ENCODE measurements around the gene AGBL2. TPM values are rescaled to one million over a fixed set of nuclear protein-coding genes. Genes with fewer than 3 reads are reported as not detected.

Gene AGBL2
- total and polyA plus RNA-seq, 10 donors, result 1.1 to 5.1 (median 2.4) TPM

DNA sequence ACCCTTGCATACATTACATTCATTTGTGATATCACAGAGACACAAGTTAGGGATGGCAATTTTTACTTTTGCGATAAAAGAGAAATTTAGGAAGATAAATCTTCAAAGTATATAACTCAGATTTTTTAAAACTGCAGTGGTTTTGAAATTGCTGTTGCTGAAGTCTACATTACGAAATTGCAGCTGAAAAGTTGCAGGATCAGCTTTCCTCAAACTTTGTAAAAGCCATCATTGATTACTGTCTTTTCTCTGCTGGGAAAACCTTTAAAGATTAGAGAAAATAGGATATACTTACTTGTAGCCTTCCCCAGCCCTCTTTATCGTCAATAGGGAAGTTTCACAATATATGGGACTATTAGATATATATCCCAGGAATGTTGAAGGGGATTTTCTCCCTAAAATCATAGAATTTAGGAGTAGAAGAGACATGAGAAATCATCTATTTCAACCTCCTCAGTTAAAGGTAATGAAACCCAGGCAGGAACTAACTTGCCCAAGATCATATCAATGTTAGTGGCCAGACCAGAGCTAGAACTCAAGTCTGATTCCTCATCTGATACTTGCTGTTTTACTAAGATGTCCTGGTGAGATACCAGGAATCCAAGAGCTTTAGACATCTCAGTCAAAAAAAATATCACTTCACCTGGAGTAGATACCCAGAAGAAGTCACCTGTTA is 10.4 kb upstream of the AGBL2 start:
- H3K27ac ChIP-seq, result no peak overlapping the region
- WGBS, 5 donors, result 65 to 92% (median 78%) methylated on average over 3 of the region's 3 CpGs
- H3K4me3 ChIP-seq, result no peak overlapping the region
- H3K36me3 ChIP-seq, result peaks cover 0 to 100% (median 96%) of the 10 kb centered on the region in 6 donors
- TF ChIP-seq CTCF (IDR thresholded peaks at IDR 0.05 in 8 of 11, conservative IDR thresholded peaks at IDR 0.05 in 3 of 11) (no peak), POLR2A (IDR thresholded peaks at IDR 0.05) (no peak)
- intact Hi-C loops (cut with DNase I; ENCODE audit: low total_unique reads), result no loop called here
- no peaks in the 10 kb centered on the region for H3K9me3 ChIP-seq
- no peaks in the 10 kb centered on the region for H3K27me3 ChIP-seq (replicated peaks in 1 of 7)
- DNase-seq, result no peak
- H3K4me1 ChIP-seq, result peaks cover 0 to 11% (median 0%) of the 10 kb centered on the region in 6 donors

DNA sequence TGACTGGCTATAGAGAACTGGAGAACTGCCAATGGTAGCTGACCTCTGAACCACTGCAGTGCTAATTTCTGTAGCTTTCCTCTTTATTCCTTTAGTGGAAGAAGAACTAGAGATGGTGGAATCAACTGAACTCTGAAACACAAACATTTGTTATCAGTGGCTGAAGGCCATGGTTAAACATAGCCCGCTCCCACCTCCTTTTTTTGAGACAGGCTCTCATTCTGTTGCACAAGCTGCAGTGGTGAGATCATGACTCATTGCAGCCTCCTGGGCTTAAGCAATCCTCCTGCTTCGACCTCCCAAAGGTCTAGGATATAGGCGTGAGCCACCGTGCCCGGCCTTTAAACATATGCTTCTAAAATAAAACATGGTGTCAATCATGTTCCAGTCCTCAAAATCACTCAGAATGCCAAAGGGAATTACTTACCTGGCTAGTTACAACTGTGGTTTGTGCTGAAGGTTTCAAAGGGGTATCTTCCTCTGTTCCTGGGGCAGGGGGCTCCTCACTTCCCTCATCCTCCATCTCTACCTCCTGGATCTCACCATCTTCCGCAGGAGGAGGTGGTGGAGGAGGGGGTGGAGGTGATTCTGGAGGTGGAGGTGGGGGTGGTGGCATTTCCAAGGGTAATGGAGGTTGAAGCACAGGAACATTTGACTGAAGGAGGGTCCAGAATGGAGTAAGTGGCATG is 9.0 kb upstream of the AGBL2 start:
- intact Hi-C loops (cut with DNase I; ENCODE audit: low total_unique reads), result no loop called here
- no peak for DNase-seq
- TF ChIP-seq CTCF (IDR thresholded peaks at IDR 0.05 in 8 of 11, conservative IDR thresholded peaks at IDR 0.05 in 3 of 11) (no peak), POLR2A (IDR thresholded peaks at IDR 0.05) (no peak), POLR2AphosphoS5 (IDR thresholded peaks at IDR 0.05) (peak in 1 of 3 donors; percentile 7)

GRCh38 chr11:47723041-47723440 is 7.9 kb upstream of the AGBL2 start:
- no peak overlapping the region for H3K4me3 ChIP-seq
- intact Hi-C loops (cut with DNase I; ENCODE audit: low total_unique reads), result no loop called here
- no peaks in the 10 kb centered on the region for H3K27me3 ChIP-seq (replicated peaks in 1 of 7)
- 94 to 97% (median 97%) methylated on average over 3 of the region's 3 CpGs for WGBS, 5 donors
- peaks cover 0 to 11% (median 0%) of the 10 kb centered on the region in 6 donors for H3K4me1 ChIP-seq
- no peak overlapping the region for H3K27ac ChIP-seq
- TF ChIP-seq POLR2AphosphoS5 (IDR thresholded peaks at IDR 0.05) (no peak), POLR2A (IDR thresholded peaks at IDR 0.05) (no peak), CTCF (IDR thresholded peaks at IDR 0.05 in 8 of 11, conservative IDR thresholded peaks at IDR 0.05 in 3 of 11) (no peak)
- peaks cover 0 to 100% (median 95%) of the 10 kb centered on the region in 6 donors for H3K36me3 ChIP-seq
- DNase-seq, result no peak
- no peaks in the 10 kb centered on the region for H3K9me3 ChIP-seq

More for the DNA sequence above, 9.0 kb upstream of the AGBL2 start:
- H3K27ac ChIP-seq, result no peak overlapping the region
- WGBS, 5 donors, result 68 to 92% (median 82%) methylated on average over 6 of the region's 6 CpGs
- H3K36me3 ChIP-seq, result peaks cover 0 to 100% (median 95%) of the 10 kb centered on the region in 6 donors
- peaks cover 0 to 11% (median 0%) of the 10 kb centered on the region in 6 donors for H3K4me1 ChIP-seq
- H3K4me3 ChIP-seq, result no peak overlapping the region
- no peaks in the 10 kb centered on the region for H3K27me3 ChIP-seq (replicated peaks in 1 of 7)
- no peaks in the 10 kb centered on the region for H3K9me3 ChIP-seq

DNA sequence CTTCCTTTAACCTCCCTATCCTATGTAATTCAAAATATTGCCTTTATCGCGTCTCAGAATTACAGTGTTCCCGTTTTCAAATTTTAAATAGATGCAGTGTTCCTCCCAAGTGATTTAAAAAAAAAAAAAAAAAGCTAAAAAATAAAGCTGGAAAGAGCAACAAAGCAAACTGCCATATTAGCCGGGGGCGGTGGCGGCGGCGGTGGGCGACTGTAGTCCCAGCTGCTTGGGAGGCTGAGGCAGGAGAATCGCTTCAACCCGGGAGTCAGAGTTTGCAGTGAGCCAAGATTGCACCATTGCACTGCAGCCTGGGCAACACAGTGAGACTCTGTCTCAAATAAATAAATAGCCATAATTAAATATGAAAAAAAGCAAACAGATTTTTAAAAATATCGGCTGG is 5.5 kb upstream of the AGBL2 start:
- Histone ChIP-seq H3K4me1 (peaks cover 0 to 12% (median under 1%) of the 10 kb centered on the region in 6 donors), H3K27ac (no peak overlapping the region), H3K36me3 (peaks cover 0 to 97% (median 90%) of the 10 kb centered on the region in 6 donors), H3K4me3 (no peak overlapping the region), H3K27me3 (replicated peaks in 1 of 7) (no peaks in the 10 kb centered on the region), H3K9me3 (no peaks in the 10 kb centered on the region)
- 97 to 98% (median 97%) methylated on average over 12 of the region's 12 CpGs for WGBS, 5 donors
- intact Hi-C loops (cut with DNase I; ENCODE audit: low total_unique reads), result no loop called here
- TF ChIP-seq POLR2AphosphoS5 (IDR thresholded peaks at IDR 0.05), result no peak
- TF ChIP-seq POLR2A (IDR thresholded peaks at IDR 0.05), result no peak
- TF ChIP-seq CTCF (IDR thresholded peaks at IDR 0.05 in 8 of 11, conservative IDR thresholded peaks at IDR 0.05 in 3 of 11), result no peak
- no peak for DNase-seq

Measured in spleen (tissue), 11 donors.